Gastrocnemius medialis (tissue), 4 donors: ENCODE data around the gene FAM111B. TPM values are rescaled to one million over a fixed set of nuclear protein-coding genes. Genes with fewer than 3 reads are reported as not detected.
"Not testable (repeated sequence)": the region's sequence is repeated elsewhere in the genome, so short reads cannot be mapped to it uniquely, and the experiment has no call there.

Experiments
- ATAC-seq, 2 donors: fragments of 150-250 bp; one replicate each; pipeline ENCODE4 v1.9.1; 2016
- DNase-seq, 2 donors: peaks; one replicate each; pipeline ENCODE4 v3.0.0-alpha.2; 2019
- H3K27ac ChIP-seq, 4 donors: fragments of 200-600 bp; sonication (generic); 1 replicate in 1 of 4; 2 replicates in 3 of 4; pipeline ENCODE4 v1.5.1; 2016 to 2018; ENCODE audit warnings: mild to moderate bottlenecking in 2 of 4, moderate library complexity in 1 of 4
- H3K27me3 ChIP-seq, 3 donors: fragments of 200-600 bp; sonication (generic) in 2 of 3; 1 replicate in 1 of 3; 2 replicates in 2 of 3; pipeline versions ENCODE4 v1.5.1 to v1.6.0; 2016 to 2019; ENCODE audit warnings: mild to moderate bottlenecking in 1 of 3, moderate library complexity in 1 of 3
- H3K36me3 ChIP-seq, 2 donors: fragments of 200-600 bp; sonication (generic) in 1 of 2; one replicate each; pipeline ENCODE4 v1.5.1; 2017 to 2018
- H3K4me1 ChIP-seq, 2 donors: fragments of 200-600 bp; sonication (generic) in 1 of 2; one replicate each; pipeline ENCODE4 v1.5.1; 2016 to 2017; ENCODE audit warnings: mild to moderate bottlenecking in 2 of 2
- H3K4me3 ChIP-seq, 4 donors: fragments of 200-600 bp; sonication (generic) in 3 of 4; 1 replicate in 1 of 4; 2 replicates in 3 of 4; pipeline ENCODE4 v1.5.1; 2016 to 2019; ENCODE audit warnings: mild to moderate bottlenecking in 2 of 4
- H3K9me3 ChIP-seq, 3 donors: fragments of 200-600 bp; sonication (generic) in 2 of 3; 1 replicate in 1 of 3; 2 replicates in 2 of 3; pipeline ENCODE4 v1.5.1; 2016 to 2019
- CTCF ChIP-seq, 5 experiments: fragments of 450-650 bp in 3 of 5; fragments of 200-600 bp in 2 of 5; sonication (generic) in 2 of 5; IDR thresholded peaks in 4 of 5; conservative IDR thresholded peaks in 1 of 5; 1 replicate in 4 of 5; 2 replicates in 1 of 5; pipeline ENCODE4 v1.5.1; 2016 to 2019; ENCODE audit warnings: antibody characterized with exemption in 5 of 5, mild to moderate bottlenecking in 3 of 5, moderate library complexity in 3 of 5
- POLR2A ChIP-seq, 2 donors: fragments of 450-650 bp; IDR thresholded peaks; one replicate each; pipeline ENCODE4 v1.6.1; 2017; ENCODE audit warnings: antibody characterized with exemption in 2 of 2, mild to moderate bottlenecking in 2 of 2, moderate library complexity in 2 of 2
- in situ Hi-C, 4 donors: fragments of 200-750 bp; cut with MboI; loops; one replicate each; pipeline versions ENCODE4 v1.15.0 to v1.8.0; 2017; ENCODE audit warnings: low sequenced_read_pairs in 4 of 4
- intact Hi-C: fragments of 100-400 bp; cut with DNase I; formaldehyde crosslinking; loops from one replicate; pipeline ENCODE4 v1.15.1; 2023; ENCODE audit warnings: low total_unique reads
- total RNA-seq, 4 donors: library from RNA; depleted of rRNA; stranded (reverse); fragments of >200 nt; gene quantifications; one replicate each; pipeline versions ENCODE4 v1.1.0 to v1.2.3, GENCODE V29; 2016

Gene FAM111B
- total RNA-seq, 4 donors from 2014 or later = 0.31 TPM; not detected in 3

- no peaks in the 10 kb centered on the region for H3K4me1 ChIP-seq
- no peaks in the 10 kb centered on the region for H3K36me3 ChIP-seq
- ATAC-seq = no peak
- no peak overlapping the region for H3K27ac ChIP-seq
- in situ Hi-C loops (no loop called here), intact Hi-C loops (no loop called here)
- H3K9me3 ChIP-seq = no peaks in the 10 kb centered on the region
- H3K4me3 ChIP-seq = no peak overlapping the region
- DNase-seq = no peak
- TF ChIP-seq CTCF (IDR thresholded peaks at IDR 0.05 in 4 of 5, conservative IDR thresholded peaks at IDR 0.05 in 1 of 5) (no peak), POLR2A (IDR thresholded peaks at IDR 0.05) (no peak)
- H3K27me3 ChIP-seq = no peaks in the 10 kb centered on the region
These were observed 12.8 kb downstream of the FAM111B start for GRCh38 chr11:59119826-59120225.

- ATAC-seq (peak; percentile 68 to 87), DNase-seq (peak; percentile 26 to 49)
- no peaks in the 10 kb centered on the region for H3K27me3 ChIP-seq
- no peaks in the 10 kb centered on the region for H3K4me1 ChIP-seq
- intact Hi-C loops (loop anchor here (1.0 kb wide), 2 partner anchors 39 to 83 kb away; no protein-coding TSS in a partner anchor), in situ Hi-C loops (loop anchor here (25.0 kb wide), 3 partner anchors 474 to 574 kb away; no protein-coding TSS in a partner anchor)
- no peak overlapping the region for H3K27ac ChIP-seq
- H3K4me3 ChIP-seq = peak overlapping the region in 2 of 4 donors; percentile 29 to 30
- TF ChIP-seq CTCF (IDR thresholded peaks at IDR 0.05 in 4 of 5, conservative IDR thresholded peaks at IDR 0.05 in 1 of 5) (peak; percentile 72 to 95 (median 86)), POLR2A (IDR thresholded peaks at IDR 0.05) (no peak)
- no peaks in the 10 kb centered on the region for H3K36me3 ChIP-seq
- H3K9me3 ChIP-seq = no peaks in the 10 kb centered on the region
These were observed 28.8 kb downstream of the FAM111B start for GRCh38 chr11:59135648-59136461.

- intact Hi-C loops (loop anchor here (1.0 kb wide), 2 partner anchors 39 to 83 kb away; no protein-coding TSS in a partner anchor), in situ Hi-C loops (loop anchor here (25.0 kb wide), 3 partner anchors 474 to 574 kb away; no protein-coding TSS in a partner anchor)
- not testable (repeated sequence) for H3K4me1 ChIP-seq, H3K27me3 ChIP-seq, H3K36me3 ChIP-seq, DNase-seq, H3K27ac ChIP-seq, H3K4me3 ChIP-seq, ATAC-seq, H3K9me3 ChIP-seq
These were observed 29.5 kb downstream of the FAM111B start for GRCh38 chr11:59136551-59136950.

GRCh38 chr11:59137190-59137589, 30.2 kb downstream of the FAM111B start:
- TF ChIP-seq POLR2A (IDR thresholded peaks at IDR 0.05) (no peak), CTCF (IDR thresholded peaks at IDR 0.05 in 4 of 5, conservative IDR thresholded peaks at IDR 0.05 in 1 of 5) (no peak)
- ATAC-seq (no peak), DNase-seq (no peak)
- intact Hi-C loops (no loop called here), in situ Hi-C loops (loop anchor here (25.0 kb wide), 3 partner anchors 475 to 575 kb away; no protein-coding TSS in a partner anchor)
- Histone ChIP-seq H3K27me3 (no peaks in the 10 kb centered on the region), H3K4me3 (no peak overlapping the region), H3K9me3 (no peaks in the 10 kb centered on the region), H3K27ac (no peak overlapping the region), H3K4me1 (no peaks in the 10 kb centered on the region), H3K36me3 (no peaks in the 10 kb centered on the region)

- no peak for DNase-seq
- intact Hi-C loops (no loop called here), in situ Hi-C loops (loop anchor here (25.0 kb wide), 3 partner anchors 476 to 576 kb away; no protein-coding TSS in a partner anchor)
- Histone ChIP-seq H3K4me1 (peaks cover 0 to 3% of the 10 kb centered on the region in 2 donors), H3K27me3 (no peaks in the 10 kb centered on the region), H3K9me3 (no peaks in the 10 kb centered on the region), H3K4me3 (no peak overlapping the region), H3K27ac (no peak overlapping the region), H3K36me3 (no peaks in the 10 kb centered on the region)
- no peak for ATAC-seq
- TF ChIP-seq CTCF (IDR thresholded peaks at IDR 0.05 in 4 of 5, conservative IDR thresholded peaks at IDR 0.05 in 1 of 5) = no peak
- no peak for TF ChIP-seq POLR2A (IDR thresholded peaks at IDR 0.05)
These were observed 31.6 kb downstream of the FAM111B start for GRCh38 chr11:59138643-59139042.
